ENCODE data around the gene VPS37B.

The VPS37B gene

GRCh38 chr12:122823429-122823828 lies 72.5 kb downstream of the VPS37B start:
- no peaks in the 10 kb centered on the region for H3K4me1 ChIP-seq

GRCh38 chr12:122820838-122821271 lies 75.1 kb downstream of the VPS37B start:
- no peak for DNase-seq
- no peak overlapping the region for H3K4me3 ChIP-seq (ENCODE audit: low read depth, low read length)

More at GRCh38 chr12:122823429-122823828, 72.5 kb downstream of the VPS37B start:
- H3K36me3 ChIP-seq: no peaks in the 10 kb centered on the region
- no peak overlapping the region for H3K4me3 ChIP-seq (ENCODE audit: low read depth, low read length)
- H3K9me3 ChIP-seq: no peaks in the 10 kb centered on the region
- TF ChIP-seq CTCF (IDR thresholded peaks at IDR 0.05; ENCODE audit: low read depth, low read length): no peak
- H3K27me3 ChIP-seq: peaks cover 3% of the 10 kb centered on the region; the same call in 1 of the 2 replicates
- DNase-seq: no peak

DNA sequence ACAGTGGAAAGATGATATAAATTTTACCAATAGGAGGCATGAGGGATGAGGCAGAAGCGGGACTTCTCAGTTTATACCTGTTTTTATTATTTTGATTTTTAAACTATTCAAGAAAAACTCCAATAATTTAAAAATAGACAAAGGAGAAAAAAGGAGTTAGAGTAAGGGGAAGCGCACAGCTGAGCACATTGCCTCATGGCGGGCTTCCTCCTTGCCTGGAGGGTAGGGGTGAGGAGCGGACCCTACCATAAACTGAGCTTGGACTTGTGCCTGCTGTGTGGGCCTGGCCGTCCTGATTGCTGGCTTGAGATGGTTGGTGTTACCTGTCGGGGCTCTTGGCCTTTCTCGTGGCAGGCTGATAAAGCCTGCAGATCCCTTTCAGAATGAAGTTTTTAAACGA lies 75.8 kb downstream of the VPS37B start:
- no peak for TF ChIP-seq CTCF (IDR thresholded peaks at IDR 0.05; ENCODE audit: low read depth, low read length)
- no peaks in the 10 kb centered on the region for H3K9me3 ChIP-seq
- no peaks in the 10 kb centered on the region for H3K27me3 ChIP-seq
- no peak overlapping the region for H3K4me3 ChIP-seq (ENCODE audit: low read depth, low read length)
- DNase-seq: no peak
- H3K4me1 ChIP-seq: no peaks in the 10 kb centered on the region
- H3K36me3 ChIP-seq: no peaks in the 10 kb centered on the region

More at GRCh38 chr12:122820838-122821271, 75.1 kb downstream of the VPS37B start:
- no peaks in the 10 kb centered on the region for H3K4me1 ChIP-seq
- TF ChIP-seq CTCF (IDR thresholded peaks at IDR 0.05; ENCODE audit: low read depth, low read length): no peak
- no peaks in the 10 kb centered on the region for H3K36me3 ChIP-seq
- no peaks in the 10 kb centered on the region for H3K27me3 ChIP-seq
- no peaks in the 10 kb centered on the region for H3K9me3 ChIP-seq

DNA sequence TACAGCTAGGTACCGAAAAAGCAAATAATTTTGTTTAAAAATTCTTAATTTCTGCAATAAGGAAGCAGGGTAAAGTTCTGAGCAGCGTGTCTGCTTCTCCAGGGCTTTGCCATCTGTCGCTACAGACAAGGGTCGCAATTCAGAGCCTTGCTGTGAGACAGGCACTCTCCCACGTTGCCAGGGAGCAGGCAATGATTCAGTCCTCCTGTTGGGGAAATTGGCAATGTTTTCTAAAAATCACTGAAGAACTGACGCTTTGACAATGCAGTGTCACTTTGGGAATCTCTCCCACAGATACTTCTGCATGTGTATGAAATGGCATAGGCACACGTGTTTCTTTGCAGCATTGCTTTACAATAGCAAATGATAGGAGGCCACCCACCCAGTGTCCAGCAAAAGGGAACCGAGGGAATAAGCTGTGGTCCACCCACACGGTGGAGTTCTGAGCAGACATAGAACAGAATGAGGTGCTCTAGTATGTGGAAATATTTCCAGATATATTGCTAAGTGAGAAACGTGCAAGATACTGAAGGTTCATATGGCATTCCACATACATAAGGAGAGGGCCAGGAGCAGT lies 76.6 kb downstream of the VPS37B start:
- DNase-seq: no peak

More for the DNA sequence above, 76.6 kb downstream of the VPS37B start:
- Histone ChIP-seq H3K9me3 (no peaks in the 10 kb centered on the region), H3K27me3 (no peaks in the 10 kb centered on the region), H3K36me3 (no peaks in the 10 kb centered on the region), H3K4me1 (no peaks in the 10 kb centered on the region), H3K4me3 (ENCODE audit: low read depth, low read length) (no peak overlapping the region)
- TF ChIP-seq CTCF (IDR thresholded peaks at IDR 0.05; ENCODE audit: low read depth, low read length): no peak

Data from BE2C (cell line).